SK-N-MC (cell line): ENCODE results near the gene TAL1.

Experiments
- EZH2 ChIP-seq: fragments of 200-600 bp; sonication (generic); IDR thresholded peaks from one replicate; pipeline ENCODE4 v1.6.1; 2017; ENCODE audit warnings: antibody characterized with exemption
- FOXP2 ChIP-seq: optimal IDR thresholded peaks from 2 replicates; pipeline ENCODE3; 2011; ENCODE audit warnings: mild to moderate bottlenecking, moderate library complexity; ENCODE audit not compliant: insufficient read depth; ENCODE audit errors: extremely low read length, control extremely low read depth
- POLR2AphosphoS5 ChIP-seq: IDR thresholded peaks from 2 replicates; pipeline ENCODE4 v1.6.1; 2012; ENCODE audit warnings: mild to moderate bottlenecking, low read depth, low read length, borderline replicate concordance

DNA sequence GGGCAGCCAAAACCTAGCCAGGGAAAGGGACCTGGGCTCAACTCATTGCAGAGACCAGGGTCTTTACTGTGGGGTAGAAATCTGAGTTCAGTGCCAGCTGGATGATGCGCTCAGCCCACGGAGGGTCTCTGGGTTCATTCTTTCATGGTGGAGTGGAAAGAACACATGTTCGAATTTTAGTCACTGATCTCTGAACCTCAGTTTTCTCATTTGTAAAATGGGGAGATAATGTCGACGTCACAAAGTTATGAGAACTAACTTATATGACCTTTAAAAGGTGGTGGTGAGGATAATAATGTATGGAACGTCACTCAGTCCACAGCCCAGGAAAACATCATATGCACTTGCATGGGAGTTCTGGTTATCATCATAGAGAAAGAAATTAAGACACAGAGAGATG is 1.2 kb upstream of the TAL1 start:
- TF ChIP-seq POLR2AphosphoS5, result no peak
- no peak for TF ChIP-seq EZH2
- TF ChIP-seq FOXP2, result no peak
